ENCODE results near the gene NXN. TPM values are rescaled to one million over a fixed set of nuclear protein-coding genes. Genes with fewer than 3 reads are reported as not detected.
"Not testable (repeated sequence)": the region's sequence is repeated elsewhere in the genome, so short reads cannot be mapped to it uniquely, and the experiment has no call there.

Gene NXN
- total and polyA plus RNA-seq, 2 donors (not counting 1 experiment from before 2014, with no cell fraction given) = 0.04 to 0.17 TPM

GRCh38 chr17:925817-926216 lies 53.8 kb downstream of the NXN start:
- ATAC-seq (ENCODE audit: low read depth) (no peak), DNase-seq (no peak)
- Histone ChIP-seq H3K79me2 (ENCODE audit: control insufficient read depth, insufficient read depth, low read length) (no peaks in the 10 kb centered on the region), H2AFZ (ENCODE audit: insufficient read depth, low read depth, low read length, poor library complexity, severe bottlenecking) (no peak overlapping the region), H3K36me3 (replicated peaks in 1 of 2; ENCODE audit: control extremely low read depth in 1 of 2, control insufficient read depth in 1 of 2, extremely low read depth in 1 of 2, insufficient read depth in 2 of 2, low read length in 1 of 2) (no peaks in the 10 kb centered on the region), H3K4me2 (replicated peaks; ENCODE audit: low read depth, low read length, poor library complexity, severe bottlenecking) (no peak overlapping the region), H3K27me3 (replicated peaks in 1 of 4; ENCODE audit: control extremely low read depth in 1 of 4, control insufficient read depth in 3 of 4, insufficient read depth in 4 of 4, low read length in 3 of 4) (no peaks in the 10 kb centered on the region), H3K9ac (ENCODE audit: low read length) (no peak overlapping the region), H3K27ac (ENCODE audit: low read length in 2 of 2) (no peak overlapping the region), H4K20me1 (ENCODE audit: control insufficient read depth, insufficient read depth, low read length, poor library complexity, severe bottlenecking) (no peaks in the 10 kb centered on the region), H3K4me1 (ENCODE audit: control insufficient read depth in 2 of 2, insufficient read depth in 2 of 2, low read length in 2 of 2) (no peaks in the 10 kb centered on the region), H3K4me3 (ENCODE audit: control extremely low read depth in 1 of 5, extremely low read depth in 1 of 5, insufficient read depth in 1 of 5, low read depth in 2 of 5, low read length in 4 of 5) (no peak overlapping the region), H3K9me3 (ENCODE audit: control extremely low read depth in 1 of 3, control insufficient read depth in 2 of 3, insufficient read depth in 1 of 3, low read length in 2 of 3) (no peaks in the 10 kb centered on the region)
- Mint-ChIP-seq H3K4me1 (no peaks in the 10 kb centered on the region), H3K9me3 (ENCODE audit: insufficient read depth) (no peaks in the 10 kb centered on the region), H3K27ac (no peak overlapping the region), H3K27me3 (peaks cover 13% of the 10 kb centered on the region), H3K4me3 (no peak overlapping the region)
- ChIA-PET POLR2A (no interaction called here), CTCF (no interaction called here)
- TF ChIP-seq CTCF (IDR thresholded peaks at IDR 0.05) (no peak), EZH2 (IDR thresholded peaks at IDR 0.05; ENCODE audit: borderline replicate concordance, insufficient read depth, low read depth, low read length, poor library complexity, severe bottlenecking) (no peak)
- 94% methylated on average over 5 of the region's 6 CpGs for WGBS (ENCODE audit: insufficient coverage)
- intact Hi-C loops (cut with micrococcal nuclease) = no loop called here

DNA sequence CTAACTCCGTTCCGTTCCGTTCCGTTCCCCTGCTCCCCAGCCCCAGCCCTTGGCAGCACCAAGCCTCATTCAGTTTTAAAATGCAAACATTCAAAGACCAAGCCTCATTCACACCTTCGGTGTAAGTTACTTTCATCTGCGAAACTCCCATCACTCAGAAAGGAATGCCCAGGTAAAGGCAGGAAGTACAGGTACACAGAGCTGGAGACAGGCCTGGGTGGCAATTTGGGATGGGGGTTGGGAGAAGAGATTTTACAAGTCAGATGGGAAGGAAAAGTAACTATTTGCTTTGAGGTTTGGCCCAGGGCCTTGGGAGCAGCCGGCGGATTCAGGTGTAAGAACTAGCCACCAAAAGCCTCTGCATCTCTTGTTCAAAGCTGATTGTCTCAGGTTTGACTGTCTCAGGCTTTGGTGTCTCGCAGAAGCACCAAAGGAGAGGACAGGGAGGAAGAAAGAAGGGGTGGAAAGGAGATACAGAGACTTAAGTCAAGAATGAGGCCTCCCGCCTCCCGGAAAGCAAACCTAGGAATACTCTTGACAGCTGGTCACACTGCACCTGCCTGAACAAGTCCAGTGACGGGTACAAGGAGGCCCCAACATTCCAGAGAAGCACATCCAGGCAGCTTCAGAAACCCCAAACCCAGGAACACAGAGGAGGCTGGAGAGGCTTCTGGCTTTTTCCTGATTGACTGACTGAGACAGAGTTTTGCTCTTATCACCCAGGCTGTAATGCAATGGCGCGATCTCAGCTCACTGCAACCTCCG lies 54.7 kb downstream of the NXN start:
- DNase-seq (no peak), ATAC-seq (ENCODE audit: low read depth) (no peak)
- H3K27ac ChIP-seq (ENCODE audit: low read length in 2 of 2) = no peak overlapping the region
- Mint-ChIP-seq H3K9me3 (ENCODE audit: insufficient read depth) (no peaks in the 10 kb centered on the region), H3K4me3 (no peak overlapping the region), H3K27ac (no peak overlapping the region), H3K27me3 (peaks cover 10% of the 10 kb centered on the region), H3K4me1 (no peaks in the 10 kb centered on the region)
- H2AFZ ChIP-seq (ENCODE audit: insufficient read depth, low read depth, low read length, poor library complexity, severe bottlenecking) = no peak overlapping the region
- no peak for TF ChIP-seq EZH2 (IDR thresholded peaks at IDR 0.05; ENCODE audit: borderline replicate concordance, insufficient read depth, low read depth, low read length, poor library complexity, severe bottlenecking)
- TF ChIP-seq CTCF (IDR thresholded peaks at IDR 0.05) = no peak
- H3K9me3 ChIP-seq (ENCODE audit: control extremely low read depth in 1 of 3, control insufficient read depth in 2 of 3, insufficient read depth in 1 of 3, low read length in 2 of 3) = no peaks in the 10 kb centered on the region
- H3K79me2 ChIP-seq (ENCODE audit: control insufficient read depth, insufficient read depth, low read length) = no peaks in the 10 kb centered on the region
- H3K27me3 ChIP-seq (replicated peaks in 1 of 4; ENCODE audit: control extremely low read depth in 1 of 4, control insufficient read depth in 3 of 4, insufficient read depth in 4 of 4, low read length in 3 of 4) = no peaks in the 10 kb centered on the region
- H3K4me1 ChIP-seq (ENCODE audit: control insufficient read depth in 2 of 2, insufficient read depth in 2 of 2, low read length in 2 of 2) = no peaks in the 10 kb centered on the region
- H3K36me3 ChIP-seq (replicated peaks in 1 of 2; ENCODE audit: control extremely low read depth in 1 of 2, control insufficient read depth in 1 of 2, extremely low read depth in 1 of 2, insufficient read depth in 2 of 2, low read length in 1 of 2) = no peaks in the 10 kb centered on the region
- POLR2A ChIA-PET = no interaction called here
- no peak overlapping the region for H3K4me3 ChIP-seq (ENCODE audit: control extremely low read depth in 1 of 5, extremely low read depth in 1 of 5, insufficient read depth in 1 of 5, low read depth in 2 of 5, low read length in 4 of 5)
- H4K20me1 ChIP-seq (ENCODE audit: control insufficient read depth, insufficient read depth, low read length, poor library complexity, severe bottlenecking) = no peaks in the 10 kb centered on the region
- CTCF ChIA-PET = no interaction called here
- H3K4me2 ChIP-seq (replicated peaks; ENCODE audit: low read depth, low read length, poor library complexity, severe bottlenecking) = no peak overlapping the region
- 74% methylated on average over 12 of the region's 15 CpGs for WGBS (ENCODE audit: insufficient coverage)
- intact Hi-C loops (cut with micrococcal nuclease) = no loop called here
- no peak overlapping the region for H3K9ac ChIP-seq (ENCODE audit: low read length)

- H3K4me1 ChIP-seq (ENCODE audit: control insufficient read depth in 2 of 2, insufficient read depth in 2 of 2, low read length in 2 of 2); H3K27ac ChIP-seq (ENCODE audit: low read length in 2 of 2); H3K4me1 Mint-ChIP-seq; intact Hi-C loops (cut with micrococcal nuclease); H3K4me3 Mint-ChIP-seq; DNase-seq; H3K4me3 ChIP-seq (ENCODE audit: control extremely low read depth in 1 of 5, extremely low read depth in 1 of 5, insufficient read depth in 1 of 5, low read depth in 2 of 5, low read length in 4 of 5); ATAC-seq (ENCODE audit: low read depth); H3K4me2 ChIP-seq (replicated peaks; ENCODE audit: low read depth, low read length, poor library complexity, severe bottlenecking); H4K20me1 ChIP-seq (ENCODE audit: control insufficient read depth, insufficient read depth, low read length, poor library complexity, severe bottlenecking); H3K9me3 ChIP-seq (ENCODE audit: control extremely low read depth in 1 of 3, control insufficient read depth in 2 of 3, insufficient read depth in 1 of 3, low read length in 2 of 3); H3K27me3 ChIP-seq (replicated peaks in 1 of 4; ENCODE audit: control extremely low read depth in 1 of 4, control insufficient read depth in 3 of 4, insufficient read depth in 4 of 4, low read length in 3 of 4); H3K27ac Mint-ChIP-seq; H3K79me2 ChIP-seq (ENCODE audit: control insufficient read depth, insufficient read depth, low read length); POLR2A ChIA-PET; H3K27me3 Mint-ChIP-seq; H3K36me3 ChIP-seq (replicated peaks in 1 of 2; ENCODE audit: control extremely low read depth in 1 of 2, control insufficient read depth in 1 of 2, extremely low read depth in 1 of 2, insufficient read depth in 2 of 2, low read length in 1 of 2); H3K9me3 Mint-ChIP-seq (ENCODE audit: insufficient read depth); H2AFZ ChIP-seq (ENCODE audit: insufficient read depth, low read depth, low read length, poor library complexity, severe bottlenecking); H3K9ac ChIP-seq (ENCODE audit: low read length); CTCF ChIA-PET: not testable (repeated sequence)
- 93% methylated on average over 8 of the region's 15 CpGs for WGBS (ENCODE audit: insufficient coverage)
Measured at GRCh38 chr17:924306-924705, 55.3 kb downstream of the NXN start.

Measured in B cell (primary cell).